Stimulated activated CD8-positive, alpha-beta memory T cell treated with anti-CD3 and anti-CD28 coated beads, Interleukin-15, amount 100 ng/mL, for 4 hours (primary cell): ENCODE measurements around the gene HEATR3.

ENCODE experiments used
- DNase-seq, 2 donors: peaks; one replicate each; pipeline ENCODE4 v3.0.0-alpha.2; 2020; ENCODE audit warnings: low read depth in 2 of 2

Gene HEATR3

GRCh38 chr16:50152807-50153595 is 87.2 kb downstream of the HEATR3 start, which contains the start of gene TENT4B:
TENT4B (plus strand) TSS chr16:50153306; CDS start chr16:50153622, 316 bp downstream.
- DNase-seq: peak; percentile 75 to 80

GRCh38 chr16:50153596-50154419 is 88.0 kb downstream of the HEATR3 start:
- DNase-seq: no peak

GRCh38 chr16:50154420-50154950 is 88.7 kb downstream of the HEATR3 start:
- DNase-seq: no peak

GRCh38 chr16:50155925-50156324 is 90.2 kb downstream of the HEATR3 start:
- no peak for DNase-seq
